ENCODE data around the gene SCNN1A. TPM values are rescaled to one million over a fixed set of nuclear protein-coding genes. Genes with fewer than 3 reads are reported as not detected.

SCNN1A gene
- total and polyA plus RNA-seq, 2 of the 13 experiments (the other 11 are each of a cell fraction or from before 2014, with no cell fraction given): 1.5 to 14.6 TPM

- H3K36me3 ChIP-seq (replicated peaks in 1 of 2; ENCODE audit: control insufficient read depth in 1 of 2, insufficient read depth in 2 of 2, low read length in 2 of 2): peaks cover 19 to 36% of the 10 kb centered on the region in 2 experiments; a peak in 4 of 5 replicates
- DNase-seq (ENCODE audit: low spot score) (peak; percentile 90), FAIRE-seq (peak; percentile 72), ATAC-seq (peak; percentile 74)
- in situ Hi-C loops (cut with HindIII; ENCODE audit: extremely low pct_ligation_motif_present, low pct_unique_long_range_greater_than_20kb) (loop anchor here (5.0 kb wide), 1 partner anchor 37 kb away; no protein-coding TSS in a partner anchor), intact Hi-C loops (cut with micrococcal nuclease; ENCODE audit: unreplicated experiment) (loop anchor here (1.0 to 10.0 kb wide), 4 partner anchors 9 to 129 kb away; no protein-coding TSS in a partner anchor)
- H3K4me1 ChIP-seq (ENCODE audit: insufficient read depth, low read length): peaks cover 62% of the 10 kb centered on the region
- ChIA-PET CTCF (ENCODE audit: low intra/inter-chr PET ratio, low total read pairs) (interaction anchor here (0.7 to 1.6 kb wide), 3 partner anchors 28 to 36 kb away, joined by 3 to 4 read pairs (median 3); no protein-coding TSS in a partner anchor), POLR2A (interaction anchor here (0.7 to 11.0 kb wide), 39 partner anchors 9 to 593 kb away, joined by 3 to 278 read pairs (median 9); partner anchors contain the start of genes COPS7A, GAPDH, LTBR and MRPL51)
- H4K20me1 ChIP-seq (ENCODE audit: insufficient read depth, low read length): no peaks in the 10 kb centered on the region; the same call in 1 of the 2 replicates
- no peaks in the 10 kb centered on the region; a peak in 1 of 5 replicates for H3K27me3 ChIP-seq (ENCODE audit: control insufficient read depth in 1 of 2, insufficient read depth in 2 of 2, low read length in 2 of 2)
- H3K9ac ChIP-seq (ENCODE audit: insufficient read depth, low read depth, low read length): peak overlapping the region; percentile 95
- peak overlapping the region; percentile 97 for H3K27ac ChIP-seq (ENCODE audit: extremely low read length, insufficient read depth, low read length)
- peak overlapping the region; percentile 29 to 99 (median 41); a peak in 5 of 6 replicates for H3K4me3 ChIP-seq (replicated peaks in 1 of 3; ENCODE audit: insufficient read depth in 1 of 3, low read depth in 2 of 3, low read length in 3 of 3)
- peaks cover 54% of the 10 kb centered on the region for H3K79me2 ChIP-seq (ENCODE audit: insufficient read depth, low read length)
- no peak overlapping the region for H2AFZ ChIP-seq (ENCODE audit: low read length)
- 5% methylated on average over 6 of the region's 11 CpGs for WGBS (ENCODE audit: low lambda C conversion rate)
- no TSS peak for BruUV-seq (replicated peaks)
- peak overlapping the region; percentile 96 for H3K4me2 ChIP-seq (ENCODE audit: low read depth, low read length)
- H3K9me3 ChIP-seq (ENCODE audit: low read length): no peaks in the 10 kb centered on the region
- TF ChIP-seq ELF1 (CRISPR knock-in tag; IDR thresholded peaks at IDR 0.05): peak; percentile 84
- TF ChIP-seq E2F5 (CRISPR knock-in tag; conservative IDR thresholded peaks at IDR 0.05): no peak
- no peak for TF ChIP-seq SMYD3 (CRISPR knock-in tag; IDR thresholded peaks at IDR 0.05)
- no peak for TF ChIP-seq TERF1 (CRISPR knock-in tag; IDR thresholded peaks at IDR 0.05)
- TF ChIP-seq RXRB (CRISPR knock-in tag; IDR thresholded peaks at IDR 0.05; ENCODE audit: borderline replicate concordance): 0 out of 2 replicates have a peak, but pooled peaks have one; percentile 53
- TF ChIP-seq RBAK (CRISPR knock-in tag; IDR thresholded peaks at IDR 0.05): peak; percentile 63; the same call in 1 of the 2 replicates
- no peak for TF ChIP-seq TEAD2 (CRISPR knock-in tag; IDR thresholded peaks at IDR 0.05)
- no peak for TF ChIP-seq ZNF101 (CRISPR knock-in tag; IDR thresholded peaks at IDR 0.05; ENCODE audit: borderline replicate concordance, low read depth)
- peak; percentile 90 for TF ChIP-seq ZC3H4 (CRISPR knock-in tag; IDR thresholded peaks at IDR 0.05; ENCODE audit: borderline replicate concordance)
- no peak for TF ChIP-seq DRAP1 (CRISPR knock-in tag; IDR thresholded peaks at IDR 0.05)
- TF ChIP-seq TFDP1 (CRISPR knock-in tag; IDR thresholded peaks at IDR 0.05; ENCODE audit: borderline replicate concordance): no peak
- TF ChIP-seq ZNF256 (CRISPR knock-in tag; conservative IDR thresholded peaks at IDR 0.05): no peak
- no peak; the same call in 1 of the 2 replicates for TF ChIP-seq ZNF232 (CRISPR knock-in tag; IDR thresholded peaks at IDR 0.05; ENCODE audit: borderline replicate concordance)
- TF ChIP-seq MXD1 (CRISPR knock-in tag; IDR thresholded peaks at IDR 0.05): no peak
- TF ChIP-seq DDIT3 (CRISPR knock-in tag; IDR thresholded peaks at IDR 0.05): no peak
- TF ChIP-seq TOPORS (CRISPR knock-in tag; IDR thresholded peaks at IDR 0.05): 0 out of 2 replicates have a peak, but pooled peaks have one; percentile 27
- no peak for TF ChIP-seq FIP1L1 (IDR thresholded peaks at IDR 0.05; ENCODE audit: borderline replicate concordance, insufficient read depth, low read depth, low read length)
- TF ChIP-seq ZNF850 (CRISPR knock-in tag; conservative IDR thresholded peaks at IDR 0.05): no peak
- peak; percentile 46; the same call in 1 of the 2 replicates for TF ChIP-seq FOXK1 (CRISPR knock-in tag; IDR thresholded peaks at IDR 0.05; ENCODE audit: borderline replicate concordance, low read depth)
Observed at GRCh38 chr12:6335451-6336078, 39.8 kb downstream of the SCNN1A start.

All from HepG2 (cell line).